CD4-positive, alpha-beta T cell treated with Interleukin-2 at 100 ng/mL for 4 hours (primary cell): ENCODE results near the gene IVNS1ABP.
"Not testable (repeated sequence)": the region's sequence is repeated elsewhere in the genome, so short reads cannot be mapped to it uniquely, and the experiment has no call there.

Source experiments
- DNase-seq: peaks from one replicate; pipeline ENCODE4 v3.0.0-alpha.2; 2020; ENCODE audit warnings: low spot score

Gene IVNS1ABP

GRCh38 chr1:185292237-185292636 lies 24.8 kb downstream of the IVNS1ABP start:
- DNase-seq: no peak

- DNase-seq: no peak
Observed at GRCh38 chr1:185291652-185292051, 25.4 kb downstream of the IVNS1ABP start.

GRCh38 chr1:185291159-185291558 lies 25.9 kb downstream of the IVNS1ABP start:
- DNase-seq: no peak

- DNase-seq: no peak
Observed at GRCh38 chr1:185289880-185290279, 27.2 kb downstream of the IVNS1ABP start.

- DNase-seq: no peak
Observed at GRCh38 chr1:185288435-185288834, 28.6 kb downstream of the IVNS1ABP start.

- DNase-seq: no peak
Observed at GRCh38 chr1:185287451-185287850, 29.6 kb downstream of the IVNS1ABP start.

- DNase-seq: no peak
Observed at GRCh38 chr1:185284533-185285276, 32.3 kb downstream of the IVNS1ABP start.

- DNase-seq: no peak
Observed at GRCh38 chr1:185284116-185284515, 32.9 kb downstream of the IVNS1ABP start.

GRCh38 chr1:185281245-185281644 lies 35.8 kb downstream of the IVNS1ABP start:
- peak; percentile 67 for DNase-seq

- no peak for DNase-seq
Observed at GRCh38 chr1:185280589-185280988, 36.5 kb downstream of the IVNS1ABP start.

- no peak for DNase-seq
Observed at GRCh38 chr1:185279571-185279970, 37.5 kb downstream of the IVNS1ABP start.

- no peak for DNase-seq
Observed at GRCh38 chr1:185271921-185272320, 45.1 kb downstream of the IVNS1ABP start.

- DNase-seq: no peak
Observed at GRCh38 chr1:185268352-185268751, 48.7 kb downstream of the IVNS1ABP start.

GRCh38 chr1:185267701-185268100 lies 49.3 kb downstream of the IVNS1ABP start:
- no peak for DNase-seq

GRCh38 chr1:185267301-185267700 lies 49.7 kb downstream of the IVNS1ABP start:
- DNase-seq: no peak

GRCh38 chr1:185265314-185265713 lies 51.7 kb downstream of the IVNS1ABP start:
- no peak for DNase-seq

- no peak for DNase-seq
Observed at GRCh38 chr1:185263780-185264179, 53.3 kb downstream of the IVNS1ABP start.

GRCh38 chr1:185263292-185263691 lies 53.8 kb downstream of the IVNS1ABP start:
- no peak for DNase-seq

GRCh38 chr1:185262151-185262550 lies 54.9 kb downstream of the IVNS1ABP start:
- DNase-seq: no peak

- DNase-seq: no peak
Observed at GRCh38 chr1:185260611-185261010, 56.4 kb downstream of the IVNS1ABP start.

GRCh38 chr1:185258676-185259075 lies 58.4 kb downstream of the IVNS1ABP start:
- no peak for DNase-seq

GRCh38 chr1:185257950-185258208 lies 59.2 kb downstream of the IVNS1ABP start:
- DNase-seq: no peak

GRCh38 chr1:185257116-185257949 lies 59.7 kb downstream of the IVNS1ABP start:
- not testable (repeated sequence) for DNase-seq

- not testable (repeated sequence) for DNase-seq
Observed at GRCh38 chr1:185255595-185255994, 61.4 kb downstream of the IVNS1ABP start.
